ENCODE results near the gene KPNA2. TPM values are rescaled to one million over a fixed set of nuclear protein-coding genes. Genes with fewer than 3 reads are reported as not detected.

KPNA2 gene
- total and polyA plus RNA-seq, 10 of the 15 experiments (the other 5 are each of a cell fraction or from before 2014, with no cell fraction given): 202 to 731 (median 283) TPM

- TF ChIP-seq CHD4 (IDR thresholded peaks at IDR 0.05): no peak
- no peak for TF ChIP-seq NFYB (IDR thresholded peaks at IDR 0.05; ENCODE audit: insufficient read depth, low read depth, low read length)
These were observed 991 bp downstream of the KPNA2 start (continued) for GRCh38 chr17:68036304-68037147.

- Histone ChIP-seq H3K4me1 (ENCODE audit: control insufficient read depth, insufficient read depth, low read length) (no peaks in the 10 kb centered on the region), H3K9me3 (replicated peaks; ENCODE audit: control insufficient read depth, insufficient read depth, low read length) (no peaks in the 10 kb centered on the region), H3K79me2 (ENCODE audit: control insufficient read depth, insufficient read depth, low read length) (no peaks in the 10 kb centered on the region), H3K4me2 (ENCODE audit: control insufficient read depth, insufficient read depth) (no peak overlapping the region), H3K4me3 (no peak overlapping the region), H3K9ac (ENCODE audit: control insufficient read depth, insufficient read depth, low read length) (no peak overlapping the region), H4K20me1 (ENCODE audit: control insufficient read depth, insufficient read depth) (no peaks in the 10 kb centered on the region), H3K27me3 (replicated peaks in 1 of 2; ENCODE audit: control insufficient read depth in 2 of 2, insufficient read depth in 2 of 2, low read length in 1 of 2) (no peaks in the 10 kb centered on the region), H3K36me3 (ENCODE audit: control insufficient read depth in 2 of 2, insufficient read depth in 2 of 2, low read length in 1 of 2) (peaks cover under 1 to 17% of the 10 kb centered on the region in 2 experiments; a peak in 3 of 4 replicates), H2AFZ (ENCODE audit: control insufficient read depth, low read depth, low read length) (no peak overlapping the region), H3K27ac (ENCODE audit: control insufficient read depth, insufficient read depth) (no peak overlapping the region)
- WGBS (ENCODE audit: insufficient coverage, insufficient replicate concordance, low lambda C conversion rate, missing lambda C conversion rate): 85% methylated on average over 9 of the region's 9 CpGs
- intact Hi-C loops (cut with micrococcal nuclease; ENCODE audit: unreplicated experiment): no loop called here
- ChIA-PET RAD21 (ENCODE audit: unreplicated experiment) (no interaction called here), POLR2A (no interaction called here), SMC1A (ENCODE audit: uncharacterized antibody, unreplicated experiment) (no interaction called here), CTCF (no interaction called here)
- FAIRE-seq (no peak), DNase-seq (ENCODE audit: low read depth, low spot score) (no peak), ATAC-seq (no peak)
- in situ Hi-C loops (cut with MboI): no loop called here
- no TSS peak for BruUV-seq (replicated peaks)
- TF ChIP-seq SMAD5 (IDR thresholded peaks at IDR 0.05; ENCODE audit: low read depth) (no peak), POLR2AphosphoS5 (IDR thresholded peaks at IDR 0.05; ENCODE audit: low read length) (0 out of 2 replicates have a peak, but pooled peaks have one; percentile 34)
These were observed 11.8 kb downstream of the KPNA2 start for GRCh38 chr17:68047153-68047846.

Measured in GM12878 (cell line).